CD4-positive, alpha-beta T cell treated with Interleukin-10 for 1 hour (primary cell): ENCODE measurements around the gene PRKCA.

ENCODE experiments used
- DNase-seq: peaks from one replicate; pipeline ENCODE4 v3.0.0-alpha.2; 2020

Gene PRKCA

DNA sequence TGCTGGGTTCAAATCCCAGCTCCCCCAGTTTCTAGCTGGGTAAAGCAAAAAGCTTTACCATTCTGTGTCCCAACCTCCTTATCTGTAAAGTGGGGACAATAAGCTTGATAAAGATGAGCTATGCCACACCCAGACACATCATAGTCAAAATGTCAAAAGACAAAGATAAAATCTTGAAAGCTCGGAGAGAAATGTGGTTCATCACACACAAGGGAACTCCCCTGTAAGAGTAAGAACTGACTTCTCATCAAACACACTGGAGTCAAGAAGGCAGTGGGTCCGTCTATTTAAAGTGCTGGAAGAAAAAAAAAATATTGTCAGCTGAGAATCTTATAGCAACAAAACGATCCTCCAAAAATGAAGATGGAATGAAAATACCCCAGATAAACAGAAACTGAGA lies 557.8 kb downstream of the PRKCA start:
- DNase-seq, result no peak
